Mesothelial cell of epicardium (in vitro differentiated cells): ENCODE results near the gene MCUR1. TPM values are rescaled to one million over a fixed set of nuclear protein-coding genes. Genes with fewer than 3 reads are reported as not detected.

Source experiments
- DNase-seq, 2 experiments: peaks; one replicate each; pipeline ENCODE4 v3.0.0; 2021; ENCODE audit warnings: low spot score in 2 of 2; ENCODE audit not compliant: unreplicated experiment in 2 of 2
- H3K27ac Mint-ChIP-seq: 2 replicates; pipeline ENCODE4 v1.8.0; 2021; ENCODE audit warnings: mixed read lengths
- H3K27me3 Mint-ChIP-seq: 2 replicates; pipeline ENCODE4 v1.8.0; 2021; ENCODE audit warnings: low read depth, mixed read lengths
- H3K36me3 Mint-ChIP-seq: 2 replicates; pipeline ENCODE4 v1.8.0; 2021; ENCODE audit warnings: mixed read lengths
- H3K4me1 Mint-ChIP-seq: 2 replicates; pipeline ENCODE4 v1.8.0; 2021; ENCODE audit warnings: mixed read lengths
- H3K4me3 Mint-ChIP-seq: 2 replicates; pipeline ENCODE4 v1.8.0; 2021; ENCODE audit warnings: mild to moderate bottlenecking, moderate library complexity, mixed read lengths
- H3K9me3 Mint-ChIP-seq: 2 replicates; pipeline ENCODE4 v1.8.0; 2021; ENCODE audit warnings: mixed read lengths
- total RNA-seq: library from RNA; stranded (reverse); gene quantifications from 3 replicates; pipeline ENCODE4 v1.2.1, GENCODE V29; 2021
- TF ChIP-seq, protein P1 (sequence below): fragments of 200-600 bp; sonication (generic); IDR thresholded peaks from one replicate; pipeline ENCODE4 v1.5.0; 2021; ENCODE audit warnings: antibody characterized with exemption; ENCODE audit not compliant: unreplicated experiment

Gene MCUR1
- total RNA-seq, 1 donor from 2014 or later: 21.7 TPM

DNA sequence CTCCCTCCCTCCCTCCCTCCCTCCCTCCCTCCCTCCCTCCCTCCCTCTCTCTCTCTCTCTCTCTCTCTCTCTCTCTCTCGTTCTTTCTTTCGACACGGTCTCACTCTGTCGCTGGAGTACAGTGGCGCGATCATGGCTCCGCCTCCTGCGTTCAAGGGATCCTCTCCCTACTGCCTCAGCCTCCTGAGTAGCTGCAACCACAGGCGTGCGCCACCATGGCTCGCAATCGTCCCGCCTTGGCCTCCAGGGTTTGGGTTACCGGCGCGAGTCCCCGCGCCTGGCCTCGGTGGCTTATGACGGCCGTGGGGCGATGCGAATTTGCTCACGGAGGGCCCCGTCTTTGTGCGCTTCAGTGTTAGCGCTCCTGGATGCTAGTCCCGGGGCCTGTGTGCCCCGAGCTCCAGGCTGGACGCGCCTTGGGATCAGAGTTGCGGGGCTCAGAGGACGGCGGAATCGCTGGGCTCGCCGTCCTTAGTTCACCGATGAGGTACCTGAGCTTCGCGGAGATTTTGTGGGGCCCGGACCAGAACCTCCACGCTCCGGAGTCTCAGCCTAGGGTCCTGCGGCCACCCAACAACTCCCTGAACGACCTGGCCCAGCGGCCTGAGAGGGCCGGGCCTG, 45.2 kb downstream of the MCUR1 start:
- Mint-ChIP-seq H3K27me3 (no peaks in the 10 kb centered on the region), H3K36me3 (peaks cover 3% of the 10 kb centered on the region), H3K27ac (no peak overlapping the region), H3K4me3 (no peak overlapping the region), H3K4me1 (peaks cover 22% of the 10 kb centered on the region), H3K9me3 (no peaks in the 10 kb centered on the region)
- DNase-seq: no peak
- TF ChIP-seq, protein P1, sequence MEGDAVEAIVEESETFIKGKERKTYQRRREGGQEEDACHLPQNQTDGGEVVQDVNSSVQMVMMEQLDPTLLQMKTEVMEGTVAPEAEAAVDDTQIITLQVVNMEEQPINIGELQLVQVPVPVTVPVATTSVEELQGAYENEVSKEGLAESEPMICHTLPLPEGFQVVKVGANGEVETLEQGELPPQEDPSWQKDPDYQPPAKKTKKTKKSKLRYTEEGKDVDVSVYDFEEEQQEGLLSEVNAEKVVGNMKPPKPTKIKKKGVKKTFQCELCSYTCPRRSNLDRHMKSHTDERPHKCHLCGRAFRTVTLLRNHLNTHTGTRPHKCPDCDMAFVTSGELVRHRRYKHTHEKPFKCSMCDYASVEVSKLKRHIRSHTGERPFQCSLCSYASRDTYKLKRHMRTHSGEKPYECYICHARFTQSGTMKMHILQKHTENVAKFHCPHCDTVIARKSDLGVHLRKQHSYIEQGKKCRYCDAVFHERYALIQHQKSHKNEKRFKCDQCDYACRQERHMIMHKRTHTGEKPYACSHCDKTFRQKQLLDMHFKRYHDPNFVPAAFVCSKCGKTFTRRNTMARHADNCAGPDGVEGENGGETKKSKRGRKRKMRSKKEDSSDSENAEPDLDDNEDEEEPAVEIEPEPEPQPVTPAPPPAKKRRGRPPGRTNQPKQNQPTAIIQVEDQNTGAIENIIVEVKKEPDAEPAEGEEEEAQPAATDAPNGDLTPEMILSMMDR: no peak

DNA sequence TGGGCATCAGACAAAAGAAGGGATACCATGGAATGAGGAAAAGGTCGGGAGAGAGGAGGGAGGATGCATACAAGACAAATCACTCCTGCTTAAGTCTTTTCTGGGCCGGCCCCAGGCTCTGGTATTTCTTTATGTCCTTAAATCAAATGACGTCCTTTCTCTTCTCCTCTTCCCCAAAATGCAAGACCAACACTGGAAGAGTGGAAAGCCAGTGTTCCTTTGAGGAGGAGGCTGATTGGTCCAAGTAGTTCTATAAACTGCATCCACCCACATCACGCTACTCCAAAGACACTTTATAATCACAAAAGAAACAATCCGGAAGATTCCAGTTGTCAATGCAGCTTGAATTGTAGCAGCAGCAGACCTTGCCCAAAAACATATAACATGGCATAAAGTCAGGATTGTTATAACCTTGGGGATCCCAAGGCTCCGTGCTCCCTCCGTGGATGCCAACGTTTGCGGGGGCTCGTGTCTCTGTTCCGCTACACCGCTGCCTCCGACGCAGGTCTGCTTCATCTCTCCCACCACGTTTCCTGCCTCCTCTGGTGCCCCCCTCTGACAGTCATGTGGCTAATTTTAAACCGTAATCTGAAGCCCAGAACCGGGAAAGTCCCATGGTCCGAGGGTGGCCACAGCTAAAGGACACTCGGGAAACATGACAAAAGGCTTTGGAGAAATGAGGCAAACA, 47.1 kb downstream of the MCUR1 start:
- Mint-ChIP-seq H3K4me3 (peak overlapping the region; percentile 49), H3K9me3 (no peaks in the 10 kb centered on the region), H3K36me3 (no peaks in the 10 kb centered on the region), H3K4me1 (peaks cover 29% of the 10 kb centered on the region), H3K27ac (peak overlapping the region; percentile 97), H3K27me3 (no peaks in the 10 kb centered on the region)
- DNase-seq: no peak
- TF ChIP-seq, protein P1: no peak

DNA sequence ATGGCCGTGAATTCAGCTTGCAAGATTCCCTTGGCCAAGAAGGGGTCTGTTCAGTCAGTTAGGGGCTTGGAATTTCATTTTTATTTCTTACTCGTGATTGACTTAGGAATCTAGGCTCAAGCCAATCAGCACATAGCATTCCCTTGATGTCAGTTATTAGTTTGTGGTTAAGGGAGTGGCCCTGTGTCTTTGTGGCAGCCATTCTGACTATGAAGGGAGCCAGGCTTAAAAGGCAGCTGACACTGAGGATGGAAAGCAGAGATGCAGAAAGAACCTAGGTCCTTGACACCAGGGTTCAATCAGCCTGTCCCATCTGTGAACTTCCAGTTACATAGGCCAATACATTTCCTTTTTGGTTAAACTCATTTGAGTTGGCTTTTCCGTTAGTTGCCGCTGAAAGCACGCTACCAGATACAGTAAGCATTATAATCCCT, 48.1 kb downstream of the MCUR1 start:
- H3K27me3 Mint-ChIP-seq: no peaks in the 10 kb centered on the region
- peak overlapping the region; percentile 97 for H3K27ac Mint-ChIP-seq
- H3K36me3 Mint-ChIP-seq: no peaks in the 10 kb centered on the region
- peak overlapping the region; percentile 1 for H3K4me3 Mint-ChIP-seq
- peaks cover 35% of the 10 kb centered on the region for H3K4me1 Mint-ChIP-seq
- TF ChIP-seq, protein P1: no peak
- no peaks in the 10 kb centered on the region for H3K9me3 Mint-ChIP-seq
- DNase-seq: no peak

DNA sequence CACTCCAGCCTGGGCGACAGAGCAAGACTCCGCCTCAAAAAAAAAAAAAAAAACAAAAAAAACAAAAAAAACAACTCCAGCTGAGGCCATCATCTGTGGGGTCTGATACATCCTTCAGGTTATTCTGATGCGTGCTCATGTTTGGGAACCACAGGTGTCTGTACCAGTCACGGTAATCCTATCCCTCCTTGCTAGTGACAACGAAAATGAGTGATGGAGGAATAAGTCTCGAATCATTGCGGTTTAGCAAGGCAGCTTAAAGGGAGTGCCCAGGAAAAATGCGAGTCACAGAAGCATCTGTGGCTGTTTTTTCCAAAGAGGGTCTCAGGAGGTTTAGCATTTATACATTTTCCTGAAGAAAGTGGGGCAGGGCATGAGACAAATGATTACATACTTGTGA, 48.8 kb downstream of the MCUR1 start:
- Mint-ChIP-seq H3K4me3 (peak overlapping the region; percentile 1), H3K4me1 (peaks cover 37% of the 10 kb centered on the region), H3K27ac (peak overlapping the region; percentile 97), H3K27me3 (no peaks in the 10 kb centered on the region), H3K36me3 (no peaks in the 10 kb centered on the region), H3K9me3 (no peaks in the 10 kb centered on the region)
- DNase-seq: no peak
- TF ChIP-seq, protein P1: no peak

DNA sequence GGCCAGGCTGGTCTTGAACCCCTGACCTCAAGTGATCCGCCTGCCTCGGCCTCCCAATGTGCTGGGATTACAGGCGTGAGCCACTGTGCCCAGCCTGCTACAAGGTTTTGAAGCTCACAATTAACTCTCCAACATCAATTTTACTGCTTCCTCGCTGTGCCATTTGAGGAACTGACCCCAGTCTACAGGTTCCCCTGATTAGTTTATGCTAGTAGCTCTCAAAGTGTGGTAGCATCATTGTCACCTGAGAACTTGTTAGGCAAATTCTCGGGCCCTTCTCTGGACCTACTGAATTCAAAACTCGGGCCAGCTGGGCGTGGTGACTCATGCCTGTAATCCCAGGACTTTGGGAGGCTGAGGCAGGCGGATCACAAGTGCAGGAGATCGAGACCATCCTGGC, 49.4 kb downstream of the MCUR1 start:
- DNase-seq: no peak
- Mint-ChIP-seq H3K9me3 (no peaks in the 10 kb centered on the region), H3K27me3 (no peaks in the 10 kb centered on the region), H3K4me3 (no peak overlapping the region), H3K36me3 (no peaks in the 10 kb centered on the region), H3K4me1 (peaks cover 37% of the 10 kb centered on the region), H3K27ac (peak overlapping the region; percentile 86)
- TF ChIP-seq, protein P1: no peak
